GM12872 (cell line): ENCODE measurements around the gene GRIN1.

Experiments
- CTCF ChIP-seq: IDR thresholded peaks from 3 replicates; pipeline ENCODE4 v1.5.1; 2011; ENCODE audit warnings: low read depth, mild to moderate bottlenecking, low read length, moderate library complexity; ENCODE audit not compliant: insufficient read depth

GRIN1 gene

GRCh38 chr9:137183980-137184595, 45.1 kb downstream of the GRIN1 start:
- no peak for TF ChIP-seq CTCF

- TF ChIP-seq CTCF = no peak
Measured at GRCh38 chr9:137184881-137185660, 46.1 kb downstream of the GRIN1 start.

GRCh38 chr9:137185921-137186320, 47.0 kb downstream of the GRIN1 start:
- no peak for TF ChIP-seq CTCF

GRCh38 chr9:137186385-137186784, 47.4 kb downstream of the GRIN1 start:
- no peak for TF ChIP-seq CTCF

- no peak for TF ChIP-seq CTCF
Measured at GRCh38 chr9:137187386-137187785, 48.4 kb downstream of the GRIN1 start.

GRCh38 chr9:137188086-137188489, 49.1 kb downstream of the GRIN1 start:
- TF ChIP-seq CTCF = no peak

- TF ChIP-seq CTCF = peak; percentile 56
Measured at GRCh38 chr9:137188490-137189296, 49.7 kb downstream of the GRIN1 start, which contains the start of the genes ANAPC2 and SSNA1. Gene ANAPC2 (minus strand): TSS chr9:137188560. CDS start chr9:137188532, 28 bp downstream. Gene SSNA1 (plus strand): TSS chr9:137188676. CDS start chr9:137188727, 51 bp downstream.
